GM23338 (cell line): Measurements from ENCODE around the gene ELF5. TPM values are rescaled to one million over a fixed set of nuclear protein-coding genes. Genes with fewer than 3 reads are reported as not detected.

Source experiments
- ETS1 ChIP-seq: IDR thresholded peaks from 2 replicates; pipeline ENCODE4 v1.6.1; 2016; ENCODE audit warnings: antibody characterized with exemption
- EZH2 ChIP-seq: fragments of 200-600 bp; sonication (generic); IDR thresholded peaks from one replicate; pipeline ENCODE4 v1.8.0; 2017; ENCODE audit warnings: antibody characterized with exemption, mild to moderate bottlenecking, low read depth; ENCODE audit not compliant: unreplicated experiment
- EZH2phosphoT487 ChIP-seq: fragments of 200-600 bp; sonication (generic); IDR thresholded peaks from one replicate; pipeline ENCODE4 v1.8.1; 2018; ENCODE audit warnings: antibody characterized with exemption; ENCODE audit not compliant: unreplicated experiment
- JUNB ChIP-seq: IDR thresholded peaks from one replicate; pipeline ENCODE4 v1.6.1; 2016; ENCODE audit warnings: antibody characterized with exemption; ENCODE audit not compliant: unreplicated experiment
- NANOG ChIP-seq: IDR thresholded peaks from 2 replicates; pipeline ENCODE4 v1.6.1; 2016; ENCODE audit warnings: antibody characterized with exemption, borderline replicate concordance
- POLR2AphosphoS5 ChIP-seq: IDR thresholded peaks from 2 replicates; pipeline ENCODE4 v1.6.1; 2016; ENCODE audit warnings: antibody characterized with exemption, low read depth
- REST ChIP-seq: IDR thresholded peaks from one replicate; pipeline ENCODE4 v1.6.1; 2018; ENCODE audit warnings: antibody characterized with exemption; ENCODE audit not compliant: unreplicated experiment
- STAT1 ChIP-seq: IDR thresholded peaks from one replicate; pipeline ENCODE4 v1.6.1; 2016; ENCODE audit warnings: antibody characterized with exemption; ENCODE audit not compliant: unreplicated experiment
- ZNF331 ChIP-seq: fragments of 250-450 bp; sonication (Bioruptor Pico); IDR thresholded peaks from 2 replicates; pipeline ENCODE4 v1.5.0; 2020; ENCODE audit warnings: low read depth, mild to moderate bottlenecking, moderate library complexity
- ZNF462 ChIP-seq: fragments of 250-450 bp; sonication (Bioruptor Pico); IDR thresholded peaks from 2 replicates; pipeline ENCODE4 v1.5.0; 2020; ENCODE audit warnings: mild to moderate bottlenecking, moderate library complexity
- polyA plus RNA-seq: library from polyadenylated mRNA; unstranded; fragments of >200 nt; fragmentation: Nextera tagmentation; extraction: Ambion mirVana; gene quantifications from 2 replicates; pipeline ENCODE4 v1.2.1, GENCODE V29; 2016
- total RNA-seq: library from RNA; depleted of rRNA; stranded (reverse); fragments of >200 nt; shearing (Covaris generic); gene quantifications from 2 replicates; pipeline ENCODE4 v1.2.3, GENCODE V29; 2014

The ELF5 gene
- total and polyA plus RNA-seq, 2 experiments from 2014 or later = not detected

- no peak for TF ChIP-seq ZNF462 (CRISPR knock-in tag)
- no peak for TF ChIP-seq ETS1
- TF ChIP-seq POLR2AphosphoS5 = no peak
- TF ChIP-seq ZNF331 (CRISPR knock-in tag) = no peak
- TF ChIP-seq NANOG = no peak
- TF ChIP-seq REST = no peak
- no peak for TF ChIP-seq STAT1
- TF ChIP-seq EZH2 = no peak
- no peak for TF ChIP-seq EZH2phosphoT487
- TF ChIP-seq JUNB = no peak
These were observed 26.2 kb downstream of the ELF5 start (continued) for GRCh38 chr11:34487430-34487829.
